Peyer's patch (tissue), 4 donors: ENCODE results near the gene TMOD1.

ENCODE experiments used
- POLR2A ChIP-seq, 2 donors: fragments of 450-650 bp; IDR thresholded peaks; one replicate each; pipeline ENCODE4 v1.5.1; 2017; ENCODE audit warnings: antibody characterized with exemption in 2 of 2, mild to moderate bottlenecking in 2 of 2, moderate library complexity in 2 of 2
- TF ChIP-seq, protein P1 (sequence below), 6 experiments: fragments of 450-650 bp in 4 of 6; fragments of 200-600 bp in 2 of 6; sonication (generic) in 1 of 6; IDR thresholded peaks; one replicate each; pipeline ENCODE4 v1.5.1; 2017 to 2019; ENCODE audit warnings: antibody characterized with exemption in 6 of 6, mild to moderate bottlenecking in 3 of 6, moderate library complexity in 1 of 6

DNA sequence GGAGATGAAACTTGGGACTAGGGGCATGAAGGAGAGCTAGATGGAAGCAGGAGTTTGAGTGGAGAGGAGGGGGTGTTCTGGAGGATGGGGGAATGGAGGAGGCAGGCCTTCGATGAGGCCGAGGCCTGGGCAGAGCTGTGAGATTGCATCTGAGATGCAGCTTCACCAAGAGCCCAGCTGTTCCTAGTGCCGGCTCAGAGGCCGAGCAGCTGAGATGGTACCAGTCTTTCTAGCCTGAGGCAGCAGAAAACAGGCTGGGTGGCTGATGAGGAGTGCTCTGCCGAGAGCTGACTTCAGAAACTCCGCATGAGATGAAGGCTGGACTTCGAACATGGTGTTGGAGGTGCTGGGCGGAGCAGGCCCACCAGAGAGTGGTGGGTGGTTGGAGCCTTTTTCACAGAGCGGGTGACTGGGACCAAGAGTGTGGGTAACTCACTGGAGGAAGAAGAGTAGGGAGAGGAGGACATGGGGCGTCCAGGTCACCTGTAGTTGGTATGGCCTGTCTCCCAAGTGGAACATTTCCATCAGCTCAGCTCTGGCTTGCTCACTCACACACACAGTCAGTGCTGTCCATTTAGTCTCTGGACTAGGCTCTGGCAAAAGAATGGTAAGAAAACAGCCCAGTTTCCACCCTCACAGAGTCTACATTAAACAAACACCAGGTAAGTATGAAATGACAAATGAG is 54.7 kb downstream of the TMOD1 start:
- TF ChIP-seq, protein P1, sequence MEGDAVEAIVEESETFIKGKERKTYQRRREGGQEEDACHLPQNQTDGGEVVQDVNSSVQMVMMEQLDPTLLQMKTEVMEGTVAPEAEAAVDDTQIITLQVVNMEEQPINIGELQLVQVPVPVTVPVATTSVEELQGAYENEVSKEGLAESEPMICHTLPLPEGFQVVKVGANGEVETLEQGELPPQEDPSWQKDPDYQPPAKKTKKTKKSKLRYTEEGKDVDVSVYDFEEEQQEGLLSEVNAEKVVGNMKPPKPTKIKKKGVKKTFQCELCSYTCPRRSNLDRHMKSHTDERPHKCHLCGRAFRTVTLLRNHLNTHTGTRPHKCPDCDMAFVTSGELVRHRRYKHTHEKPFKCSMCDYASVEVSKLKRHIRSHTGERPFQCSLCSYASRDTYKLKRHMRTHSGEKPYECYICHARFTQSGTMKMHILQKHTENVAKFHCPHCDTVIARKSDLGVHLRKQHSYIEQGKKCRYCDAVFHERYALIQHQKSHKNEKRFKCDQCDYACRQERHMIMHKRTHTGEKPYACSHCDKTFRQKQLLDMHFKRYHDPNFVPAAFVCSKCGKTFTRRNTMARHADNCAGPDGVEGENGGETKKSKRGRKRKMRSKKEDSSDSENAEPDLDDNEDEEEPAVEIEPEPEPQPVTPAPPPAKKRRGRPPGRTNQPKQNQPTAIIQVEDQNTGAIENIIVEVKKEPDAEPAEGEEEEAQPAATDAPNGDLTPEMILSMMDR (IDR thresholded peaks at IDR 0.05), result no peak
- TF ChIP-seq POLR2A (IDR thresholded peaks at IDR 0.05), result no peak
